GM23338 (cell line): Measurements from ENCODE around the gene TCP10L. TPM values are rescaled to one million over a fixed set of nuclear protein-coding genes. Genes with fewer than 3 reads are reported as not detected.
"Not testable (repeated sequence)": the region's sequence is repeated elsewhere in the genome, so short reads cannot be mapped to it uniquely, and the experiment has no call there.

ENCODE experiments used
- ATAC-seq: fragments of 200-7000 bp; cut with Tn5 transposase; 3 replicates; pipeline ENCODE4 v1.9.1; 2020
- DNase-seq: peaks from one replicate; pipeline ENCODE4 v3.0.0-alpha.2; 2015; ENCODE audit warnings: low spot score
- H2AFZ ChIP-seq: fragments of 200-600 bp; sonication (generic); 2 replicates; pipeline ENCODE4 v1.8.0; 2016; ENCODE audit warnings: antibody characterized with exemption, mild to moderate bottlenecking, moderate library complexity
- H3F3A ChIP-seq: fragments of 200-600 bp; sonication (generic); replicated peaks from 2 replicates; pipeline ENCODE4 v1.8.0; 2017; ENCODE audit warnings: antibody characterized with exemption, mixed run types, low read depth
- H3K27ac ChIP-seq: fragments of 200-600 bp; sonication (generic); 2 replicates; pipeline ENCODE4 v1.6.1; 2016; ENCODE audit warnings: low read depth
- H3K27me3 ChIP-seq: fragments of 200-600 bp; sonication (generic); 2 replicates; pipeline ENCODE4 v1.8.0; 2016; ENCODE audit warnings: mild to moderate bottlenecking, mixed run types, moderate library complexity; ENCODE audit not compliant: insufficient read depth
- H3K36me3 ChIP-seq: fragments of 200-600 bp; sonication (generic); 2 replicates; pipeline ENCODE4 v1.8.0; 2016; ENCODE audit warnings: mild to moderate bottlenecking; ENCODE audit not compliant: insufficient read depth
- H3K4me1 ChIP-seq: fragments of 200-600 bp; sonication (generic); 2 replicates; pipeline ENCODE4 v1.8.0; 2016; ENCODE audit warnings: mild to moderate bottlenecking, moderate library complexity; ENCODE audit not compliant: insufficient read depth
- H3K4me2 ChIP-seq: fragments of 200-600 bp; sonication (generic); 2 replicates; pipeline ENCODE4 v1.7.1; 2017; ENCODE audit warnings: mixed run types
- H3K4me3 ChIP-seq: fragments of 200-600 bp; sonication (generic); 2 replicates; pipeline ENCODE4 v1.6.1; 2016; ENCODE audit warnings: mixed run types
- H3K79me2 ChIP-seq: fragments of 200-600 bp; sonication (generic); replicated peaks from 2 replicates; pipeline ENCODE4 v1.8.0; 2017; ENCODE audit warnings: mild to moderate bottlenecking; ENCODE audit not compliant: insufficient read depth
- H3K9me2 ChIP-seq: fragments of 200-600 bp; sonication (generic); 2 replicates; pipeline ENCODE4 v1.8.0; 2017; ENCODE audit not compliant: insufficient read depth
- H4K20me1 ChIP-seq: fragments of 200-600 bp; sonication (generic); replicated peaks from 2 replicates; pipeline ENCODE4 v1.8.0; 2017; ENCODE audit warnings: mild to moderate bottlenecking; ENCODE audit not compliant: insufficient read depth
- H3K27ac Mint-ChIP-seq: 2 replicates; pipeline ENCODE4 v1.8.0; 2020; ENCODE audit warnings: inconsistent platforms, mild to moderate bottlenecking, moderate library complexity, mixed read lengths
- H3K27me3 Mint-ChIP-seq: 3 replicates; pipeline ENCODE4 v1.8.0; 2022; ENCODE audit warnings: low read depth, mild to moderate bottlenecking, moderate library complexity, mixed read lengths, inconsistent platforms; ENCODE audit not compliant: insufficient read depth, poor library complexity
- H3K36me3 Mint-ChIP-seq: 3 replicates; pipeline ENCODE4 v1.8.0; 2021; ENCODE audit warnings: low read depth, mild to moderate bottlenecking, inconsistent platforms, moderate library complexity, mixed read lengths
- H3K4me1 Mint-ChIP-seq: 3 replicates; pipeline ENCODE4 v1.8.0; 2020; ENCODE audit warnings: mild to moderate bottlenecking, inconsistent platforms, mixed read lengths
- H3K4me3 Mint-ChIP-seq: 3 replicates; pipeline ENCODE4 v1.8.0; 2021; ENCODE audit warnings: moderate library complexity, mild to moderate bottlenecking, inconsistent platforms, mixed read lengths
- H3K9me3 Mint-ChIP-seq: 3 replicates; pipeline ENCODE4 v1.8.0; 2020; ENCODE audit warnings: moderate library complexity, mild to moderate bottlenecking, inconsistent platforms, mixed read lengths
- EZH2 ChIP-seq: fragments of 200-600 bp; sonication (generic); IDR thresholded peaks from one replicate; pipeline ENCODE4 v1.8.0; 2017; ENCODE audit warnings: antibody characterized with exemption, mild to moderate bottlenecking, low read depth; ENCODE audit not compliant: unreplicated experiment
- EZH2phosphoT487 ChIP-seq: fragments of 200-600 bp; sonication (generic); IDR thresholded peaks from one replicate; pipeline ENCODE4 v1.8.1; 2018; ENCODE audit warnings: antibody characterized with exemption; ENCODE audit not compliant: unreplicated experiment
- JUNB ChIP-seq: IDR thresholded peaks from one replicate; pipeline ENCODE4 v1.6.1; 2016; ENCODE audit warnings: antibody characterized with exemption; ENCODE audit not compliant: unreplicated experiment
- NANOG ChIP-seq: IDR thresholded peaks from 2 replicates; pipeline ENCODE4 v1.6.1; 2016; ENCODE audit warnings: antibody characterized with exemption, borderline replicate concordance
- STAT1 ChIP-seq: IDR thresholded peaks from one replicate; pipeline ENCODE4 v1.6.1; 2016; ENCODE audit warnings: antibody characterized with exemption; ENCODE audit not compliant: unreplicated experiment
- ZNF331 ChIP-seq: fragments of 250-450 bp; sonication (Bioruptor Pico); IDR thresholded peaks from 2 replicates; pipeline ENCODE4 v1.5.0; 2020; ENCODE audit warnings: low read depth, mild to moderate bottlenecking, moderate library complexity
- polyA plus RNA-seq: library from polyadenylated mRNA; unstranded; fragments of >200 nt; fragmentation: Nextera tagmentation; extraction: Ambion mirVana; gene quantifications from 2 replicates; pipeline ENCODE4 v1.2.1, GENCODE V29; 2016
- total RNA-seq: library from RNA; depleted of rRNA; stranded (reverse); fragments of >200 nt; shearing (Covaris generic); gene quantifications from 2 replicates; pipeline ENCODE4 v1.2.3, GENCODE V29; 2014
- TF ChIP-seq, protein P1 (sequence below): IDR thresholded peaks from one replicate; pipeline ENCODE4 v1.6.1; 2018; ENCODE audit warnings: antibody characterized with exemption; ENCODE audit not compliant: unreplicated experiment
- TF ChIP-seq, protein P2 (sequence below), 2 experiments: fragments of 200-600 bp in 1 of 2; sonication (generic) in 1 of 2; conservative IDR thresholded peaks; 2 replicates each; pipeline versions ENCODE4 v1.5.1 to v1.6.1; 2016 to 2017; ENCODE audit warnings: antibody characterized with exemption in 2 of 2, low read depth in 2 of 2, mild to moderate bottlenecking in 2 of 2, moderate library complexity in 1 of 2
- TF ChIP-seq, protein P3 (sequence below): IDR thresholded peaks from 2 replicates; pipeline ENCODE4 v1.6.1; 2016; ENCODE audit warnings: antibody characterized with exemption

Gene TCP10L
- total and polyA plus RNA-seq, 2 experiments from 2014 or later: 0.10 to 0.65 TPM

DNA sequence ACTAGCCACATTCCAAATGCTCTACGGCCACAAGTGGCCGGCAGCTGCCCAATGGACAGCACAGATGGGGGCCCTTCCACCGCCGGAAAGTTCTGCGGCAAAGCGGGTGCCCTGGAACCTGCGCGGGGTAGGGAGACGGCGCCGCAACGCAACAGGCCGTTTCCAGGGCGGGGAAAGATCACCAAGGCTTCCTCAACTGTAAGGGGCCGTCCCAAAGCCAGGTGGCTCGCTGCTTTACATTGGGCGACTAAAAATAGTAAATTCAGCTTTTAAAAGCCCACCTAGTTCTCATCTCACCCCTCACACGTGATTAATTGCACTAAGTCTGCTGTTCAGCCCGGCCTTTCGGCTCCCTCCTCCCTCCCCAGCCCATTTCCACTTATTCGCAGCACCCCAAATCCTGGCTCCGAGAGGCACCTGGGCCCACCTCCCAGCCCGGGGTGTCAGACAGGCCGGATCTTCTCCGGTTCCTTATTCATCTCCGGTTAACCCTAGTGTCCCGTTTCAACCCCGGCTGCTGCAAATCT lies 26.2 kb upstream of the TCP10L start (continued):
- TF ChIP-seq, protein P1, sequence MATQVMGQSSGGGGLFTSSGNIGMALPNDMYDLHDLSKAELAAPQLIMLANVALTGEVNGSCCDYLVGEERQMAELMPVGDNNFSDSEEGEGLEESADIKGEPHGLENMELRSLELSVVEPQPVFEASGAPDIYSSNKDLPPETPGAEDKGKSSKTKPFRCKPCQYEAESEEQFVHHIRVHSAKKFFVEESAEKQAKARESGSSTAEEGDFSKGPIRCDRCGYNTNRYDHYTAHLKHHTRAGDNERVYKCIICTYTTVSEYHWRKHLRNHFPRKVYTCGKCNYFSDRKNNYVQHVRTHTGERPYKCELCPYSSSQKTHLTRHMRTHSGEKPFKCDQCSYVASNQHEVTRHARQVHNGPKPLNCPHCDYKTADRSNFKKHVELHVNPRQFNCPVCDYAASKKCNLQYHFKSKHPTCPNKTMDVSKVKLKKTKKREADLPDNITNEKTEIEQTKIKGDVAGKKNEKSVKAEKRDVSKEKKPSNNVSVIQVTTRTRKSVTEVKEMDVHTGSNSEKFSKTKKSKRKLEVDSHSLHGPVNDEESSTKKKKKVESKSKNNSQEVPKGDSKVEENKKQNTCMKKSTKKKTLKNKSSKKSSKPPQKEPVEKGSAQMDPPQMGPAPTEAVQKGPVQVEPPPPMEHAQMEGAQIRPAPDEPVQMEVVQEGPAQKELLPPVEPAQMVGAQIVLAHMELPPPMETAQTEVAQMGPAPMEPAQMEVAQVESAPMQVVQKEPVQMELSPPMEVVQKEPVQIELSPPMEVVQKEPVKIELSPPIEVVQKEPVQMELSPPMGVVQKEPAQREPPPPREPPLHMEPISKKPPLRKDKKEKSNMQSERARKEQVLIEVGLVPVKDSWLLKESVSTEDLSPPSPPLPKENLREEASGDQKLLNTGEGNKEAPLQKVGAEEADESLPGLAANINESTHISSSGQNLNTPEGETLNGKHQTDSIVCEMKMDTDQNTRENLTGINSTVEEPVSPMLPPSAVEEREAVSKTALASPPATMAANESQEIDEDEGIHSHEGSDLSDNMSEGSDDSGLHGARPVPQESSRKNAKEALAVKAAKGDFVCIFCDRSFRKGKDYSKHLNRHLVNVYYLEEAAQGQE: no peak
- TF ChIP-seq ZNF331 (no peak), EZH2 (no peak), EZH2phosphoT487 (no peak), JUNB (no peak)
- TF ChIP-seq, protein P2, sequence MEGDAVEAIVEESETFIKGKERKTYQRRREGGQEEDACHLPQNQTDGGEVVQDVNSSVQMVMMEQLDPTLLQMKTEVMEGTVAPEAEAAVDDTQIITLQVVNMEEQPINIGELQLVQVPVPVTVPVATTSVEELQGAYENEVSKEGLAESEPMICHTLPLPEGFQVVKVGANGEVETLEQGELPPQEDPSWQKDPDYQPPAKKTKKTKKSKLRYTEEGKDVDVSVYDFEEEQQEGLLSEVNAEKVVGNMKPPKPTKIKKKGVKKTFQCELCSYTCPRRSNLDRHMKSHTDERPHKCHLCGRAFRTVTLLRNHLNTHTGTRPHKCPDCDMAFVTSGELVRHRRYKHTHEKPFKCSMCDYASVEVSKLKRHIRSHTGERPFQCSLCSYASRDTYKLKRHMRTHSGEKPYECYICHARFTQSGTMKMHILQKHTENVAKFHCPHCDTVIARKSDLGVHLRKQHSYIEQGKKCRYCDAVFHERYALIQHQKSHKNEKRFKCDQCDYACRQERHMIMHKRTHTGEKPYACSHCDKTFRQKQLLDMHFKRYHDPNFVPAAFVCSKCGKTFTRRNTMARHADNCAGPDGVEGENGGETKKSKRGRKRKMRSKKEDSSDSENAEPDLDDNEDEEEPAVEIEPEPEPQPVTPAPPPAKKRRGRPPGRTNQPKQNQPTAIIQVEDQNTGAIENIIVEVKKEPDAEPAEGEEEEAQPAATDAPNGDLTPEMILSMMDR (conservative IDR thresholded peaks at IDR 0.05; ENCODE audit: low read depth in 2 of 2): no peak

DNA sequence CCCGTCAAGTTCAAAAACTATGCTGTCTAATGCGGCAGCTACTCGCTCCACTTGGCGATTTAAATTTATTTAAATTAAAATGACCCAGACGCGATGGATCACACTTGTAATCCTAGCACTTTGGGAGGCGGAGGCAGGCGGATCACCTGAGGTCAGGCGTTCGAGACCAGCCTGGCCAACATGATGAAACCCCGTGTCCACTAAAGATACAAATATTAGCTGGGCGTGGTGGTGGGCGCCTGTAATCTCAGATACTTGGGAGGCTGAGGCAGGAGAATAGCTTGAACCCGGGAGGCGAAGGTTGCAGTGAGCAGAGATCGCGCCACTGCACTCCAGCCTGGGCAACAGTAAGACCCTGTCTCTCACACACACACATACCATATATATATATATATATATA lies 25.6 kb upstream of the TCP10L start:
- not testable (repeated sequence) for H3K27ac Mint-ChIP-seq, H3K9me3 Mint-ChIP-seq, H3K9me2 ChIP-seq, H3K27me3 Mint-ChIP-seq, H2AFZ ChIP-seq, H4K20me1 ChIP-seq, H3K27me3 ChIP-seq, H3K27ac ChIP-seq, ATAC-seq, DNase-seq
- Histone ChIP-seq H3K4me2 (peak overlapping the region; percentile 98), H3K4me3 (peak overlapping the region; percentile 92), H3K4me1 (peaks cover 20% of the 10 kb centered on the region), H3F3A (peaks cover 14% of the 10 kb centered on the region), H3K79me2 (peaks cover 24% of the 10 kb centered on the region), H3K36me3 (peaks cover 20% of the 10 kb centered on the region; the same call in 1 of the 2 replicates)
- Mint-ChIP-seq H3K36me3 (peaks cover 36% of the 10 kb centered on the region), H3K4me3 (peak overlapping the region; percentile 73), H3K4me1 (peaks cover 10% of the 10 kb centered on the region)

DNA sequence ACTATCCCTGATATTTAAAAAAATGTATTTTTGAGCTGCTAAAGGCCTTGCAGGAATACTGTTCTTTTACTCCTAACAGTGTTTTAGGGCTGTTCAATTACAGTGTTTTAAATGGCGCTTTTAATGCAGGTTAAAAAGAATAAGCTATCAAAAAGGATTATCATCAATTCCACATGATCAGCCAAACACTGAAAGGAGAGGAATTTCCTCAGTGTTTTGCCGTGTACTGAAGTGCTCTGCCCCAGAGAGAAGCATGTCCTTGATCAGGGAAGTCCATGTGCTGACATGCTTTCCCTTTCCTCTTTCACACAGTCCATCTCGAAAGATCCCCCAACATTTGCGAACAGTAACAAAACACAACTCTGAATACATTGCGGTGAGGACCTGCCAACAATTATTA lies 23.5 kb upstream of the TCP10L start:
- TF ChIP-seq STAT1 (no peak), NANOG (no peak)
- TF ChIP-seq, protein P3, sequence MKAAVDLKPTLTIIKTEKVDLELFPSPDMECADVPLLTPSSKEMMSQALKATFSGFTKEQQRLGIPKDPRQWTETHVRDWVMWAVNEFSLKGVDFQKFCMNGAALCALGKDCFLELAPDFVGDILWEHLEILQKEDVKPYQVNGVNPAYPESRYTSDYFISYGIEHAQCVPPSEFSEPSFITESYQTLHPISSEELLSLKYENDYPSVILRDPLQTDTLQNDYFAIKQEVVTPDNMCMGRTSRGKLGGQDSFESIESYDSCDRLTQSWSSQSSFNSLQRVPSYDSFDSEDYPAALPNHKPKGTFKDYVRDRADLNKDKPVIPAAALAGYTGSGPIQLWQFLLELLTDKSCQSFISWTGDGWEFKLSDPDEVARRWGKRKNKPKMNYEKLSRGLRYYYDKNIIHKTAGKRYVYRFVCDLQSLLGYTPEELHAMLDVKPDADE: no peak
- Histone ChIP-seq H3K79me2 (peaks cover 24% of the 10 kb centered on the region), H3K27me3 (no peaks in the 10 kb centered on the region), H2AFZ (no peak overlapping the region), H3K36me3 (peaks cover 21% of the 10 kb centered on the region; the same call in 1 of the 2 replicates), H3K4me3 (no peak overlapping the region), H3K9me2 (no peaks in the 10 kb centered on the region), H4K20me1 (peaks cover 5% of the 10 kb centered on the region), H3F3A (peaks cover 30% of the 10 kb centered on the region), H3K4me2 (no peak overlapping the region), H3K27ac (no peak overlapping the region), H3K4me1 (peaks cover 38% of the 10 kb centered on the region)
- Mint-ChIP-seq H3K9me3 (no peaks in the 10 kb centered on the region), H3K27ac (no peak overlapping the region), H3K4me3 (no peak overlapping the region), H3K36me3 (peaks cover 56% of the 10 kb centered on the region), H3K27me3 (peaks cover 9% of the 10 kb centered on the region), H3K4me1 (peaks cover 31% of the 10 kb centered on the region)
- ATAC-seq (no peak), DNase-seq (no peak)
